ENCODE data around the gene UTP25. TPM values are rescaled to one million over a fixed set of nuclear protein-coding genes. Genes with fewer than 3 reads are reported as not detected.
"Not testable (repeated sequence)": the region's sequence is repeated elsewhere in the genome, so short reads cannot be mapped to it uniquely, and the experiment has no call there.

Gene UTP25
- total RNA-seq, 1 experiment from 2014 or later: 19.1 TPM

DNA sequence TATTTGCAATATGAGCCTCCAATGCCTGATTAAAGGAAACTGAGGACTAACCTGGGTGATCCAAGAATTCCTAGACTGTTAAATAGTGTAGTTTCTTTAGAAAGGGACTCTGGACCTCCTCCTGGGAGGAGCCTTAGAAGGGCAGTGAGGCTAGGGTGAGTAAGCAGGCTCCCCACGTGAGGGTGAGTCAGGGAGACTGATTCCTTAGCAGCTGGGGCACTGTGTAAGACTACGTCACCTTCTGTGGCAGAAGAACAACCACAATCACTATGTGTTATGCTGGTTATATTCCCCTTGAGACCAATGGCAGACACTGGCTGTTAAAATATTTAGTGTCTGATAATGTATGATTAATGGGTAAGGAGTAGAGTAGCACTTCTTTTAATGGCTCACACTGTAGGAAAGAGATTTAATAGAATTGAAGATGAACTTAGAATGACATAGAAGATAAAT is 56.9 kb downstream of the UTP25 start:
- CTCF ChIA-PET: interaction anchor here (0.6 to 1.4 kb wide), 6 partner anchors 9 to 374 kb away, joined by 3 to 5 read pairs (median 4); no protein-coding TSS in a partner anchor
- TF ChIP-seq, protein P1, sequence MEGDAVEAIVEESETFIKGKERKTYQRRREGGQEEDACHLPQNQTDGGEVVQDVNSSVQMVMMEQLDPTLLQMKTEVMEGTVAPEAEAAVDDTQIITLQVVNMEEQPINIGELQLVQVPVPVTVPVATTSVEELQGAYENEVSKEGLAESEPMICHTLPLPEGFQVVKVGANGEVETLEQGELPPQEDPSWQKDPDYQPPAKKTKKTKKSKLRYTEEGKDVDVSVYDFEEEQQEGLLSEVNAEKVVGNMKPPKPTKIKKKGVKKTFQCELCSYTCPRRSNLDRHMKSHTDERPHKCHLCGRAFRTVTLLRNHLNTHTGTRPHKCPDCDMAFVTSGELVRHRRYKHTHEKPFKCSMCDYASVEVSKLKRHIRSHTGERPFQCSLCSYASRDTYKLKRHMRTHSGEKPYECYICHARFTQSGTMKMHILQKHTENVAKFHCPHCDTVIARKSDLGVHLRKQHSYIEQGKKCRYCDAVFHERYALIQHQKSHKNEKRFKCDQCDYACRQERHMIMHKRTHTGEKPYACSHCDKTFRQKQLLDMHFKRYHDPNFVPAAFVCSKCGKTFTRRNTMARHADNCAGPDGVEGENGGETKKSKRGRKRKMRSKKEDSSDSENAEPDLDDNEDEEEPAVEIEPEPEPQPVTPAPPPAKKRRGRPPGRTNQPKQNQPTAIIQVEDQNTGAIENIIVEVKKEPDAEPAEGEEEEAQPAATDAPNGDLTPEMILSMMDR (IDR thresholded peaks at IDR 0.05; ENCODE audit: unreplicated experiment): no peak
- no TSS peak for BruUV-seq (replicated peaks)
- H3K27ac Mint-ChIP-seq (ENCODE audit: unreplicated experiment): peak overlapping the region; percentile 92
- no peaks in the 10 kb centered on the region for H3K9me3 Mint-ChIP-seq (ENCODE audit: low read depth, unreplicated experiment)
- H3K27me3 Mint-ChIP-seq (ENCODE audit: unreplicated experiment): no peaks in the 10 kb centered on the region
- H3K4me3 Mint-ChIP-seq (ENCODE audit: low read depth, unreplicated experiment): peak overlapping the region; percentile 48
- peaks cover 72% of the 10 kb centered on the region for H3K4me1 Mint-ChIP-seq (ENCODE audit: low read depth, unreplicated experiment)
- peak; percentile 95 for DNase-seq
- intact Hi-C loops (cut with micrococcal nuclease; ENCODE audit: unreplicated experiment): loop anchor here (5.0 kb wide), 1 partner anchor 43 kb away; no protein-coding TSS in a partner anchor
- peaks cover 11% of the 10 kb centered on the region for H3K36me3 Mint-ChIP-seq (ENCODE audit: insufficient read depth, unreplicated experiment)

DNA sequence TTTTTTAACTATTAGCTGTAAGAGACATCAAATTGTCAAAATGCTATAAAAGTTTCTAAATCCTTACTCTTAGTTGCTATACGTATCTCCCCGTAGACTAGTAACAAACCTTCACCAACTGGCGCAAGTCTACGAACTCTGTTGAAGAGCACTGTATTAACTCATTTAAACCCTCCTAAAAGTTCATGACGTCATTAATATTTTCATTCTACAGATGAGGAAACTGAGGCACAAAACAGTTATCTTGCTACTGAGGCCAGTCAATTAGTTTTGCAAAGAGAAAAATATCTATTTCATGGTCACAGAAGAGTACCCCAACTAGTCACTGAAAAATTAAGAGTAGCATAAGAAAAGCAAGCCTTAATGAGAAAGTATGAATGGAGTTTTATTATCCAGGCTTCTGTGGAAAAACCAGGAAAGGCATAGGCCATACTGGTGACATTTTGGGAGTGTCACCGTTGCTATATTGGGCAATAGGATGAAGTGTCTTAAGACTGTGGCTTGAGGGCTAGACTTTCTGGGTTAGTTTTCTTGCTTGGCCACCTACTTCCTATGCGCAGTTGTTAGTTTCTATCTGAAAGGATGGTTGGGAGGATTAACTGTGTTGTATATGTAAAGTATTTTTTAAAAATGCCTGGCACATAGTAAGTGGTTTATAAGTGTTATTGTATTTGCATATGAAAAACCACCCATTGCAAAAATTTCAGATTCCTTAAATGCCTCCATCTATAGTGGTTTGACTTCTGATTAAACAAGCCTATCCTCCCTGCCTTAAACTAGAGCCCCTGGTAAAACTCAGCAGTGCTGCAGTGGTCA is 57.8 kb downstream of the UTP25 start:
- intact Hi-C loops (cut with micrococcal nuclease; ENCODE audit: unreplicated experiment): loop anchor here (1.0 kb wide), 1 partner anchor 104 kb away; no protein-coding TSS in a partner anchor
- peaks cover 11% of the 10 kb centered on the region for H3K36me3 Mint-ChIP-seq (ENCODE audit: insufficient read depth, unreplicated experiment)
- H3K4me1 Mint-ChIP-seq (ENCODE audit: low read depth, unreplicated experiment): peaks cover 62% of the 10 kb centered on the region
- no peak overlapping the region for H3K4me3 Mint-ChIP-seq (ENCODE audit: low read depth, unreplicated experiment)
- TF ChIP-seq, protein P1 (IDR thresholded peaks at IDR 0.05; ENCODE audit: unreplicated experiment): no peak
- no peak for DNase-seq
- no TSS peak for BruUV-seq (replicated peaks)
- CTCF ChIA-PET: interaction anchor here (0.5 to 0.8 kb wide), 3 partner anchors 9 to 381 kb away, joined by 3 to 4 read pairs (median 3); no protein-coding TSS in a partner anchor
- no peaks in the 10 kb centered on the region for H3K9me3 Mint-ChIP-seq (ENCODE audit: low read depth, unreplicated experiment)
- H3K27ac Mint-ChIP-seq (ENCODE audit: unreplicated experiment): peak overlapping the region; percentile 92
- no peaks in the 10 kb centered on the region for H3K27me3 Mint-ChIP-seq (ENCODE audit: unreplicated experiment)

DNA sequence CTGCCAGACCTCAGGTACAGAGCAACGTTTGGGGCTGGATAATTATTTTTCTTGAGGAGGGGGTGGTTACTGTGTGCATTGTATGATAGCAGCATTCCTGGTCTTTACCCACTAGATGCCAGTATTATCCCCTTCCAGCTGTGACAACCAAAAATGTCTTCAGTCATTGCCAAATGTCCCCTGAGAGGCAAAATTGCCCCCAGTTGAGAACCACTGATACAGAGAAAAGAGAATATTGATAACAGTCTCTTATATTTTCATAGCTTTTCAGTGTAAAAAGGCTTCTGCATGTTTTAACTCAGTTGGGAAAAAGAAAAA is 58.4 kb downstream of the UTP25 start:
- Mint-ChIP-seq H3K4me1 (ENCODE audit: low read depth, unreplicated experiment) (peaks cover 60% of the 10 kb centered on the region), H3K36me3 (ENCODE audit: insufficient read depth, unreplicated experiment) (peaks cover 11% of the 10 kb centered on the region), H3K27ac (ENCODE audit: unreplicated experiment) (peak overlapping the region; percentile 43), H3K27me3 (ENCODE audit: unreplicated experiment) (no peaks in the 10 kb centered on the region), H3K9me3 (ENCODE audit: low read depth, unreplicated experiment) (no peaks in the 10 kb centered on the region), H3K4me3 (ENCODE audit: low read depth, unreplicated experiment) (no peak overlapping the region)
- DNase-seq: no peak
- BruUV-seq (replicated peaks): no TSS peak
- TF ChIP-seq, protein P1 (IDR thresholded peaks at IDR 0.05; ENCODE audit: unreplicated experiment): no peak
- CTCF ChIA-PET: no interaction called here
- intact Hi-C loops (cut with micrococcal nuclease; ENCODE audit: unreplicated experiment): loop anchor here (1.0 kb wide), 1 partner anchor 103 kb away; no protein-coding TSS in a partner anchor

DNA sequence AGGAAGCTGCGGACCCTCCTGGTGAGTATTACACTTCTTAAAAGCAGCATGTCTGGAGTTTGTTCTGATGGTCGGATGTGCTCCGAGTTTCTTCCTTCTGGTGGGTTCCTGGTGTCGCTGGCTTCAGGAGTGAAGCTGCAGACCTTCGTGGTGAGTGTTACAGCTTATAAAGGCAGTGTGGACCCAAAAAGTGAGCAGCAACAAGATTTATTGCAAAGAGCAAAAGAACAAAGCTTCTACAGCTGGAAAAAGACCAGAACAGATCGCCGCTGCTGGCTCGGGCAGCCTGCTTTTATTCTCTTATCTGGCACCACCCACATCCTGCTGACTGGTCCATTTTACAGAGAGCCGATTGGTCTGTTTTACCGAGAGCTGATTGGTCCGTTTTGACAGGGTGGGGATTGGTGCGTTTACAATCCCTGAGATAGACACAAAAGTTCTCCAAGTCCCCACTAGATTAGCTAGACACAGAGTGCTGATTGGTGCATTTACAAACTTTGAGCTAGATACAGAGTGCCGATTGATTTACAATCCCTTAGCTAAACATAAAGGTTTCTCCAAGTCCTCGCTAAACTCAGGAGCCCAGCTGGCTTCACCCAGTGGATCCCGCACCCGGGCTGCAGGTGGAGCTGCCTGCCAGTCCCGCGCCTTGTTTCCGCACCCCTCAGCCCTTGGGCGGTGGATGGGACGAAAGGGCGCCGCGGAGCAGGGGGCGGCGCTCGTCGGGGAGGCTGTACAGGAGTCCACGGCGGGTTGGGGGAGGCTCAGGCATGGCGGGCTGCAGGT is 60.7 kb downstream of the UTP25 start:
- DNase-seq; H3K9me3 Mint-ChIP-seq (ENCODE audit: low read depth, unreplicated experiment); H3K4me3 Mint-ChIP-seq (ENCODE audit: low read depth, unreplicated experiment); intact Hi-C loops (cut with micrococcal nuclease; ENCODE audit: unreplicated experiment); CTCF ChIA-PET; H3K27me3 Mint-ChIP-seq (ENCODE audit: unreplicated experiment); BruUV-seq (replicated peaks); H3K27ac Mint-ChIP-seq (ENCODE audit: unreplicated experiment): not testable (repeated sequence)
- peaks cover 11% of the 10 kb centered on the region for H3K36me3 Mint-ChIP-seq (ENCODE audit: insufficient read depth, unreplicated experiment)
- peaks cover 47% of the 10 kb centered on the region for H3K4me1 Mint-ChIP-seq (ENCODE audit: low read depth, unreplicated experiment)
